ENCODE measurements around the gene NAA80.

- TF ChIP-seq CTCF (IDR thresholded peaks at IDR 0.05; ENCODE audit: extremely low read depth in 1 of 2, insufficient read depth in 1 of 2, low read depth in 1 of 2, low read length in 2 of 2) (no peak), POLR2A (IDR thresholded peaks at IDR 0.05; ENCODE audit: low read depth, low read length) (no peak), MYC (IDR thresholded peaks at IDR 0.05; ENCODE audit: low read depth, low read length) (no peak), EZH2 (IDR thresholded peaks at IDR 0.05; ENCODE audit: borderline replicate concordance, low read depth, low read length, severe bottlenecking) (no peak), JUN (IDR thresholded peaks at IDR 0.05; ENCODE audit: borderline replicate concordance, insufficient read depth, insufficient read length, low read depth) (no peak), POLR2AphosphoS5 (IDR thresholded peaks at IDR 0.05; ENCODE audit: insufficient read depth, low read depth, low read length) (no peak)
Observed at GRCh38 chr3:50296721-50297383, 2.4 kb downstream of the NAA80 start.

All from endothelial cell of umbilical vein (primary cell).